GM15510 (cell line): ENCODE measurements around the gene ABHD5.

Experiments
- POLR2A ChIP-seq: IDR thresholded peaks from 3 replicates; pipeline ENCODE4 v1.6.1; 2011; ENCODE audit warnings: borderline replicate concordance; ENCODE audit not compliant: insufficient read length; ENCODE audit errors: extremely low read depth

ABHD5 gene

GRCh38 chr3:43685921-43686320 is 4.8 kb upstream of the ABHD5 start:
- TF ChIP-seq POLR2A = no peak

- no peak for TF ChIP-seq POLR2A
These were observed 4.4 kb upstream of the ABHD5 start for GRCh38 chr3:43686333-43686699.

GRCh38 chr3:43686700-43687498 is 3.8 kb upstream of the ABHD5 start:
- no peak for TF ChIP-seq POLR2A

- no peak for TF ChIP-seq POLR2A
These were observed 3.3 kb upstream of the ABHD5 start for GRCh38 chr3:43687499-43687811.

- no peak for TF ChIP-seq POLR2A
These were observed 2.5 kb upstream of the ABHD5 start for GRCh38 chr3:43688245-43688650.

GRCh38 chr3:43689166-43689565 is 1.6 kb upstream of the ABHD5 start:
- TF ChIP-seq POLR2A = no peak

- no peak for TF ChIP-seq POLR2A
These were observed 855 bp upstream of the ABHD5 start for GRCh38 chr3:43689766-43690399.

- TF ChIP-seq POLR2A = no peak
These were observed 620 bp downstream of the ABHD5 start for GRCh38 chr3:43691120-43691995.

GRCh38 chr3:43692085-43692855 is 1.5 kb downstream of the ABHD5 start:
- no peak for TF ChIP-seq POLR2A

- TF ChIP-seq POLR2A = no peak
These were observed 2.2 kb downstream of the ABHD5 start for GRCh38 chr3:43692971-43693370.

GRCh38 chr3:43693594-43693993 is 2.9 kb downstream of the ABHD5 start:
- TF ChIP-seq POLR2A = no peak

GRCh38 chr3:43695443-43695842 is 4.7 kb downstream of the ABHD5 start:
- no peak for TF ChIP-seq POLR2A

- TF ChIP-seq POLR2A = no peak
These were observed 5.1 kb downstream of the ABHD5 start for GRCh38 chr3:43695863-43696262.

GRCh38 chr3:43696441-43696840 is 5.7 kb downstream of the ABHD5 start:
- no peak for TF ChIP-seq POLR2A

- no peak for TF ChIP-seq POLR2A
These were observed 6.1 kb downstream of the ABHD5 start for GRCh38 chr3:43696881-43697280.
